GM23338 (cell line): ENCODE measurements around the gene TRIM42. TPM values are rescaled to one million over a fixed set of nuclear protein-coding genes. Genes with fewer than 3 reads are reported as not detected.

Experiments
- ATAC-seq: fragments of 200-7000 bp; cut with Tn5 transposase; 3 replicates; pipeline ENCODE4 v1.9.1; 2020
- DNase-seq: peaks from one replicate; pipeline ENCODE4 v3.0.0-alpha.2; 2015; ENCODE audit warnings: low spot score
- H2AFZ ChIP-seq: fragments of 200-600 bp; sonication (generic); 2 replicates; pipeline ENCODE4 v1.8.0; 2016; ENCODE audit warnings: antibody characterized with exemption, mild to moderate bottlenecking, moderate library complexity
- H3F3A ChIP-seq: fragments of 200-600 bp; sonication (generic); replicated peaks from 2 replicates; pipeline ENCODE4 v1.8.0; 2017; ENCODE audit warnings: antibody characterized with exemption, mixed run types, low read depth
- H3K27ac ChIP-seq: fragments of 200-600 bp; sonication (generic); 2 replicates; pipeline ENCODE4 v1.6.1; 2016; ENCODE audit warnings: low read depth
- H3K27me3 ChIP-seq: fragments of 200-600 bp; sonication (generic); 2 replicates; pipeline ENCODE4 v1.8.0; 2016; ENCODE audit warnings: mild to moderate bottlenecking, mixed run types, moderate library complexity; ENCODE audit not compliant: insufficient read depth
- H3K36me3 ChIP-seq: fragments of 200-600 bp; sonication (generic); 2 replicates; pipeline ENCODE4 v1.8.0; 2016; ENCODE audit warnings: mild to moderate bottlenecking; ENCODE audit not compliant: insufficient read depth
- H3K4me1 ChIP-seq: fragments of 200-600 bp; sonication (generic); 2 replicates; pipeline ENCODE4 v1.8.0; 2016; ENCODE audit warnings: mild to moderate bottlenecking, moderate library complexity; ENCODE audit not compliant: insufficient read depth
- H3K4me2 ChIP-seq: fragments of 200-600 bp; sonication (generic); 2 replicates; pipeline ENCODE4 v1.7.1; 2017; ENCODE audit warnings: mixed run types
- H3K4me3 ChIP-seq: fragments of 200-600 bp; sonication (generic); 2 replicates; pipeline ENCODE4 v1.6.1; 2016; ENCODE audit warnings: mixed run types
- H3K79me2 ChIP-seq: fragments of 200-600 bp; sonication (generic); replicated peaks from 2 replicates; pipeline ENCODE4 v1.8.0; 2017; ENCODE audit warnings: mild to moderate bottlenecking; ENCODE audit not compliant: insufficient read depth
- H3K9me2 ChIP-seq: fragments of 200-600 bp; sonication (generic); 2 replicates; pipeline ENCODE4 v1.8.0; 2017; ENCODE audit not compliant: insufficient read depth
- H4K20me1 ChIP-seq: fragments of 200-600 bp; sonication (generic); replicated peaks from 2 replicates; pipeline ENCODE4 v1.8.0; 2017; ENCODE audit warnings: mild to moderate bottlenecking; ENCODE audit not compliant: insufficient read depth
- H3K27ac Mint-ChIP-seq: 2 replicates; pipeline ENCODE4 v1.8.0; 2020; ENCODE audit warnings: inconsistent platforms, mild to moderate bottlenecking, moderate library complexity, mixed read lengths
- H3K27me3 Mint-ChIP-seq: 3 replicates; pipeline ENCODE4 v1.8.0; 2022; ENCODE audit warnings: low read depth, mild to moderate bottlenecking, moderate library complexity, mixed read lengths, inconsistent platforms; ENCODE audit not compliant: insufficient read depth, poor library complexity
- H3K36me3 Mint-ChIP-seq: 3 replicates; pipeline ENCODE4 v1.8.0; 2021; ENCODE audit warnings: low read depth, mild to moderate bottlenecking, inconsistent platforms, moderate library complexity, mixed read lengths
- H3K4me1 Mint-ChIP-seq: 3 replicates; pipeline ENCODE4 v1.8.0; 2020; ENCODE audit warnings: mild to moderate bottlenecking, inconsistent platforms, mixed read lengths
- H3K4me3 Mint-ChIP-seq: 3 replicates; pipeline ENCODE4 v1.8.0; 2021; ENCODE audit warnings: moderate library complexity, mild to moderate bottlenecking, inconsistent platforms, mixed read lengths
- H3K9me3 Mint-ChIP-seq: 3 replicates; pipeline ENCODE4 v1.8.0; 2020; ENCODE audit warnings: moderate library complexity, mild to moderate bottlenecking, inconsistent platforms, mixed read lengths
- CREB1 ChIP-seq: fragments of 250-450 bp; sonication (Bioruptor Pico); IDR thresholded peaks from 2 replicates; pipeline ENCODE4 v1.5.0; 2020; ENCODE audit warnings: low read depth, mild to moderate bottlenecking, moderate library complexity
- CTCF ChIP-seq, 2 experiments: fragments of 200-600 bp in 1 of 2; sonication (generic) in 1 of 2; conservative IDR thresholded peaks; 2 replicates each; pipeline versions ENCODE4 v1.5.1 to v1.6.1; 2016 to 2017; ENCODE audit warnings: antibody characterized with exemption in 2 of 2, low read depth in 2 of 2, mild to moderate bottlenecking in 2 of 2, moderate library complexity in 1 of 2
- ETS1 ChIP-seq: IDR thresholded peaks from 2 replicates; pipeline ENCODE4 v1.6.1; 2016; ENCODE audit warnings: antibody characterized with exemption
- EZH2 ChIP-seq: fragments of 200-600 bp; sonication (generic); IDR thresholded peaks from one replicate; pipeline ENCODE4 v1.8.0; 2017; ENCODE audit warnings: antibody characterized with exemption, mild to moderate bottlenecking, low read depth; ENCODE audit not compliant: unreplicated experiment
- EZH2phosphoT487 ChIP-seq: fragments of 200-600 bp; sonication (generic); IDR thresholded peaks from one replicate; pipeline ENCODE4 v1.8.1; 2018; ENCODE audit warnings: antibody characterized with exemption; ENCODE audit not compliant: unreplicated experiment
- JUNB ChIP-seq: IDR thresholded peaks from one replicate; pipeline ENCODE4 v1.6.1; 2016; ENCODE audit warnings: antibody characterized with exemption; ENCODE audit not compliant: unreplicated experiment
- NANOG ChIP-seq: IDR thresholded peaks from 2 replicates; pipeline ENCODE4 v1.6.1; 2016; ENCODE audit warnings: antibody characterized with exemption, borderline replicate concordance
- POLR2AphosphoS5 ChIP-seq: IDR thresholded peaks from 2 replicates; pipeline ENCODE4 v1.6.1; 2016; ENCODE audit warnings: antibody characterized with exemption, low read depth
- REST ChIP-seq: IDR thresholded peaks from one replicate; pipeline ENCODE4 v1.6.1; 2018; ENCODE audit warnings: antibody characterized with exemption; ENCODE audit not compliant: unreplicated experiment
- STAT1 ChIP-seq: IDR thresholded peaks from one replicate; pipeline ENCODE4 v1.6.1; 2016; ENCODE audit warnings: antibody characterized with exemption; ENCODE audit not compliant: unreplicated experiment
- ZNF331 ChIP-seq: fragments of 250-450 bp; sonication (Bioruptor Pico); IDR thresholded peaks from 2 replicates; pipeline ENCODE4 v1.5.0; 2020; ENCODE audit warnings: low read depth, mild to moderate bottlenecking, moderate library complexity
- polyA plus RNA-seq: library from polyadenylated mRNA; unstranded; fragments of >200 nt; fragmentation: Nextera tagmentation; extraction: Ambion mirVana; gene quantifications from 2 replicates; pipeline ENCODE4 v1.2.1, GENCODE V29; 2016
- total RNA-seq: library from RNA; depleted of rRNA; stranded (reverse); fragments of >200 nt; shearing (Covaris generic); gene quantifications from 2 replicates; pipeline ENCODE4 v1.2.3, GENCODE V29; 2014

Gene TRIM42
- total and polyA plus RNA-seq, 2 experiments from 2014 or later: not detected

- no peak for TF ChIP-seq CTCF (conservative IDR thresholded peaks at IDR 0.05; ENCODE audit: low read depth in 2 of 2)
- TF ChIP-seq ZNF331 (CRISPR knock-in tag): no peak
- TF ChIP-seq EZH2phosphoT487: no peak
These were observed 24.4 kb downstream of the TRIM42 start (continued) for GRCh38 chr3:140702281-140702680.

GRCh38 chr3:140703496-140703895 is 25.6 kb downstream of the TRIM42 start:
- Histone ChIP-seq H3K27ac (no peak overlapping the region), H3K9me2 (no peaks in the 10 kb centered on the region), H3K4me2 (no peak overlapping the region), H2AFZ (no peak overlapping the region), H3K36me3 (no peaks in the 10 kb centered on the region), H4K20me1 (no peaks in the 10 kb centered on the region), H3K27me3 (no peaks in the 10 kb centered on the region), H3K4me3 (no peak overlapping the region), H3F3A (no peaks in the 10 kb centered on the region), H3K79me2 (no peaks in the 10 kb centered on the region), H3K4me1 (no peaks in the 10 kb centered on the region)
- Mint-ChIP-seq H3K27ac (no peak overlapping the region), H3K4me1 (no peaks in the 10 kb centered on the region), H3K27me3 (no peaks in the 10 kb centered on the region), H3K36me3 (peaks cover 7% of the 10 kb centered on the region), H3K9me3 (peaks cover 27% of the 10 kb centered on the region), H3K4me3 (no peak overlapping the region)
- DNase-seq: no peak
- ATAC-seq: no peak
- TF ChIP-seq STAT1 (no peak), CREB1 (no peak), EZH2 (no peak), ETS1 (no peak), EZH2phosphoT487 (no peak), ZNF331 (CRISPR knock-in tag) (no peak), NANOG (no peak), JUNB (no peak), REST (no peak), CTCF (conservative IDR thresholded peaks at IDR 0.05; ENCODE audit: low read depth in 2 of 2) (no peak), POLR2AphosphoS5 (no peak)
